ENCODE results near the gene KCNIP2. TPM values are rescaled to one million over a fixed set of nuclear protein-coding genes. Genes with fewer than 3 reads are reported as not detected.

The KCNIP2 gene
- total and polyA plus RNA-seq, 4 donors = 0.18 to 2.0 (median 0.72) TPM

DNA sequence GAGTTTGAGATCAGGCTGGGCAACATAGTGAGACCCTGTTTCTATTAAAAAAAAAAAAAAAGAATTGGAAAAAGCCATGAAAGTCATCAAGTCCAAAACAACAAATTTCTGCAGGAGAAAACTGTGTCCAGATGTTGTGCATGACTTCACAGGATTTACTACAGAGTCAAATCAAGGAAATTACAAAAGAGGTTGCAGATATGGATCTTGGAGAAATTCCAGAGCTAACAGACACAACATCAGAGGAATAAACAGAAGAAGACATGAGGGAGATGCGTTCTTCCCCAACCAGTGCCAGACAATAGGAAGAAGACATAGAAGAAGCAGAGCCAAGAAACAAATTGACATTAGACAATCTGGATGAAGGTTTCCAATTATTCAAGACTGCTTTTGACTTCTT, 24.3 kb upstream of the KCNIP2 start:
- WGBS = 26% methylated on average over 1 of the region's 1 CpG
- H3K27me3 ChIP-seq (ENCODE audit: control insufficient read depth in 4 of 4, insufficient read depth in 4 of 4, low read length in 3 of 4) = no peaks in the 10 kb centered on the region
- peaks cover 0 to 2% (median 0%) of the 10 kb centered on the region in 4 donors for H3K9me3 ChIP-seq (ENCODE audit: control insufficient read depth in 4 of 4, low read length in 3 of 4)
- DNase-seq (ENCODE audit: low spot score) = no peak
- TF ChIP-seq GABPA (IDR thresholded peaks at IDR 0.05 in 1 of 2, conservative IDR thresholded peaks at IDR 0.05 in 1 of 2) = no peak
- TF ChIP-seq, protein P1, sequence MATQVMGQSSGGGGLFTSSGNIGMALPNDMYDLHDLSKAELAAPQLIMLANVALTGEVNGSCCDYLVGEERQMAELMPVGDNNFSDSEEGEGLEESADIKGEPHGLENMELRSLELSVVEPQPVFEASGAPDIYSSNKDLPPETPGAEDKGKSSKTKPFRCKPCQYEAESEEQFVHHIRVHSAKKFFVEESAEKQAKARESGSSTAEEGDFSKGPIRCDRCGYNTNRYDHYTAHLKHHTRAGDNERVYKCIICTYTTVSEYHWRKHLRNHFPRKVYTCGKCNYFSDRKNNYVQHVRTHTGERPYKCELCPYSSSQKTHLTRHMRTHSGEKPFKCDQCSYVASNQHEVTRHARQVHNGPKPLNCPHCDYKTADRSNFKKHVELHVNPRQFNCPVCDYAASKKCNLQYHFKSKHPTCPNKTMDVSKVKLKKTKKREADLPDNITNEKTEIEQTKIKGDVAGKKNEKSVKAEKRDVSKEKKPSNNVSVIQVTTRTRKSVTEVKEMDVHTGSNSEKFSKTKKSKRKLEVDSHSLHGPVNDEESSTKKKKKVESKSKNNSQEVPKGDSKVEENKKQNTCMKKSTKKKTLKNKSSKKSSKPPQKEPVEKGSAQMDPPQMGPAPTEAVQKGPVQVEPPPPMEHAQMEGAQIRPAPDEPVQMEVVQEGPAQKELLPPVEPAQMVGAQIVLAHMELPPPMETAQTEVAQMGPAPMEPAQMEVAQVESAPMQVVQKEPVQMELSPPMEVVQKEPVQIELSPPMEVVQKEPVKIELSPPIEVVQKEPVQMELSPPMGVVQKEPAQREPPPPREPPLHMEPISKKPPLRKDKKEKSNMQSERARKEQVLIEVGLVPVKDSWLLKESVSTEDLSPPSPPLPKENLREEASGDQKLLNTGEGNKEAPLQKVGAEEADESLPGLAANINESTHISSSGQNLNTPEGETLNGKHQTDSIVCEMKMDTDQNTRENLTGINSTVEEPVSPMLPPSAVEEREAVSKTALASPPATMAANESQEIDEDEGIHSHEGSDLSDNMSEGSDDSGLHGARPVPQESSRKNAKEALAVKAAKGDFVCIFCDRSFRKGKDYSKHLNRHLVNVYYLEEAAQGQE (IDR thresholded peaks at IDR 0.05) = no peak
- TF ChIP-seq FOXA2 (IDR thresholded peaks at IDR 0.05) = no peak
- TF ChIP-seq TAF1 (conservative IDR thresholded peaks at IDR 0.05) = no peak
- TF ChIP-seq RAD21 (IDR thresholded peaks at IDR 0.05) = no peak
- TF ChIP-seq EGR1 (IDR thresholded peaks at IDR 0.05; ENCODE audit: low read depth in 2 of 2) = no peak
- no peak for TF ChIP-seq YY1 (IDR thresholded peaks at IDR 0.05)
- TF ChIP-seq, protein P2, sequence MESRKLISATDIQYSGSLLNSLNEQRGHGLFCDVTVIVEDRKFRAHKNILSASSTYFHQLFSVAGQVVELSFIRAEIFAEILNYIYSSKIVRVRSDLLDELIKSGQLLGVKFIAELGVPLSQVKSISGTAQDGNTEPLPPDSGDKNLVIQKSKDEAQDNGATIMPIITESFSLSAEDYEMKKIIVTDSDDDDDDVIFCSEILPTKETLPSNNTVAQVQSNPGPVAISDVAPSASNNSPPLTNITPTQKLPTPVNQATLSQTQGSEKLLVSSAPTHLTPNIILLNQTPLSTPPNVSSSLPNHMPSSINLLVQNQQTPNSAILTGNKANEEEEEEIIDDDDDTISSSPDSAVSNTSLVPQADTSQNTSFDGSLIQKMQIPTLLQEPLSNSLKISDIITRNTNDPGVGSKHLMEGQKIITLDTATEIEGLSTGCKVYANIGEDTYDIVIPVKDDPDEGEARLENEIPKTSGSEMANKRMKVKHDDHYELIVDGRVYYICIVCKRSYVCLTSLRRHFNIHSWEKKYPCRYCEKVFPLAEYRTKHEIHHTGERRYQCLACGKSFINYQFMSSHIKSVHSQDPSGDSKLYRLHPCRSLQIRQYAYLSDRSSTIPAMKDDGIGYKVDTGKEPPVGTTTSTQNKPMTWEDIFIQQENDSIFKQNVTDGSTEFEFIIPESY (IDR thresholded peaks at IDR 0.05) = no peak
- no peak for TF ChIP-seq FOXA1 (IDR thresholded peaks at IDR 0.05)
- TF ChIP-seq HNF4G (IDR thresholded peaks at IDR 0.05) = no peak
- TF ChIP-seq JUND (IDR thresholded peaks at IDR 0.05) = no peak
- TF ChIP-seq, protein P3, sequence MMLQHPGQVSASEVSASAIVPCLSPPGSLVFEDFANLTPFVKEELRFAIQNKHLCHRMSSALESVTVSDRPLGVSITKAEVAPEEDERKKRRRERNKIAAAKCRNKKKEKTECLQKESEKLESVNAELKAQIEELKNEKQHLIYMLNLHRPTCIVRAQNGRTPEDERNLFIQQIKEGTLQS (IDR thresholded peaks at IDR 0.05) = no peak
- TF ChIP-seq HNF4A (conservative IDR thresholded peaks at IDR 0.05) = no peak
- no peak for TF ChIP-seq NR2F2 (IDR thresholded peaks at IDR 0.05)
- TF ChIP-seq, protein P4, sequence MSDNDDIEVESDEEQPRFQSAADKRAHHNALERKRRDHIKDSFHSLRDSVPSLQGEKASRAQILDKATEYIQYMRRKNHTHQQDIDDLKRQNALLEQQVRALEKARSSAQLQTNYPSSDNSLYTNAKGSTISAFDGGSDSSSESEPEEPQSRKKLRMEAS (IDR thresholded peaks at IDR 0.05) = no peak
- TF ChIP-seq SP1 (IDR thresholded peaks at IDR 0.05) = no peak
- H3K9ac ChIP-seq (ENCODE audit: low read depth in 1 of 2, low read length in 2 of 2) = no peak overlapping the region
- no peaks in the 10 kb centered on the region for H3K4me1 ChIP-seq (ENCODE audit: control insufficient read depth in 4 of 4, insufficient read depth in 4 of 4, low read length in 3 of 4)
- H3K4me3 ChIP-seq (ENCODE audit: low read depth in 1 of 3, low read length in 3 of 3) = no peak overlapping the region
- H3K36me3 ChIP-seq (ENCODE audit: control insufficient read depth in 4 of 4, insufficient read depth in 3 of 4, low read depth in 1 of 4, low read length in 3 of 4) = peaks cover 0 to 1% (median 0%) of the 10 kb centered on the region in 4 donors
- no peak overlapping the region for H3K27ac ChIP-seq (ENCODE audit: low read depth in 1 of 2, low read length in 2 of 2)

DNA sequence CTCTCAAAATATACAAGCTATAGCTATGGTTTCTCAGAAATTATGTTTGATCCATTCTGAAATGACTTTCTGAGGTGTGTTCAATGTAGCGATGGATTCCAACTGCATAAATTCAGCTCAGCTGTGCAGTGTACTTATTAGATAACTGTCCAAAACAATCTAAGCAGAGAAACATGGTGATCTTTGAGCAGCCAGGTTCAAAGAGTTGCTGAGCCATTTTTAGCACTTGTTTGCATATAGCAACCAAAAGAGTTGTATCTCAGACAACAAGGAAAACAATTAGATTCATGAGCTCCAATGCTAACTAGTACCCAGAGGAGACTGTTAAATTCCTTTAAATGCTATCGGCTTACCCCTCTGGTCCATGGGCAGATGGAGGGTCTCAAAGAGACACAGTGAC, 15.9 kb upstream of the KCNIP2 start:
- Histone ChIP-seq H3K27me3 (ENCODE audit: control insufficient read depth in 4 of 4, insufficient read depth in 4 of 4, low read length in 3 of 4) (no peaks in the 10 kb centered on the region), H3K4me1 (ENCODE audit: control insufficient read depth in 4 of 4, insufficient read depth in 4 of 4, low read length in 3 of 4) (no peaks in the 10 kb centered on the region), H3K4me3 (ENCODE audit: low read depth in 1 of 3, low read length in 3 of 3) (no peak overlapping the region), H3K27ac (ENCODE audit: low read depth in 1 of 2, low read length in 2 of 2) (no peak overlapping the region), H3K36me3 (ENCODE audit: control insufficient read depth in 4 of 4, insufficient read depth in 3 of 4, low read depth in 1 of 4, low read length in 3 of 4) (peaks cover 0 to 2% (median 0%) of the 10 kb centered on the region in 4 donors), H3K9ac (ENCODE audit: low read depth in 1 of 2, low read length in 2 of 2) (no peak overlapping the region), H3K9me3 (ENCODE audit: control insufficient read depth in 4 of 4, low read length in 3 of 4) (peaks cover 0 to 1% (median 0%) of the 10 kb centered on the region in 4 donors)
- 96% methylated on average over 2 of the region's 2 CpGs for WGBS
- DNase-seq (ENCODE audit: low spot score) = no peak
- TF ChIP-seq, protein P5, sequence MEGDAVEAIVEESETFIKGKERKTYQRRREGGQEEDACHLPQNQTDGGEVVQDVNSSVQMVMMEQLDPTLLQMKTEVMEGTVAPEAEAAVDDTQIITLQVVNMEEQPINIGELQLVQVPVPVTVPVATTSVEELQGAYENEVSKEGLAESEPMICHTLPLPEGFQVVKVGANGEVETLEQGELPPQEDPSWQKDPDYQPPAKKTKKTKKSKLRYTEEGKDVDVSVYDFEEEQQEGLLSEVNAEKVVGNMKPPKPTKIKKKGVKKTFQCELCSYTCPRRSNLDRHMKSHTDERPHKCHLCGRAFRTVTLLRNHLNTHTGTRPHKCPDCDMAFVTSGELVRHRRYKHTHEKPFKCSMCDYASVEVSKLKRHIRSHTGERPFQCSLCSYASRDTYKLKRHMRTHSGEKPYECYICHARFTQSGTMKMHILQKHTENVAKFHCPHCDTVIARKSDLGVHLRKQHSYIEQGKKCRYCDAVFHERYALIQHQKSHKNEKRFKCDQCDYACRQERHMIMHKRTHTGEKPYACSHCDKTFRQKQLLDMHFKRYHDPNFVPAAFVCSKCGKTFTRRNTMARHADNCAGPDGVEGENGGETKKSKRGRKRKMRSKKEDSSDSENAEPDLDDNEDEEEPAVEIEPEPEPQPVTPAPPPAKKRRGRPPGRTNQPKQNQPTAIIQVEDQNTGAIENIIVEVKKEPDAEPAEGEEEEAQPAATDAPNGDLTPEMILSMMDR (IDR thresholded peaks at IDR 0.05; ENCODE audit: low read depth, low read length, missing input control) = no peak
- no peak for TF ChIP-seq TAF1 (conservative IDR thresholded peaks at IDR 0.05)
- no peak for TF ChIP-seq FOXA2 (IDR thresholded peaks at IDR 0.05)
- TF ChIP-seq, protein P2 (IDR thresholded peaks at IDR 0.05) = no peak
- TF ChIP-seq JUND (IDR thresholded peaks at IDR 0.05) = no peak
- TF ChIP-seq, protein P4 (IDR thresholded peaks at IDR 0.05) = no peak
- TF ChIP-seq HNF4A (conservative IDR thresholded peaks at IDR 0.05) = no peak
- TF ChIP-seq EGR1 (IDR thresholded peaks at IDR 0.05; ENCODE audit: low read depth in 2 of 2) = no peak
- no peak for TF ChIP-seq RXRA (IDR thresholded peaks at IDR 0.05)
- TF ChIP-seq GABPA (IDR thresholded peaks at IDR 0.05 in 1 of 2, conservative IDR thresholded peaks at IDR 0.05 in 1 of 2) = no peak
- TF ChIP-seq SP1 (IDR thresholded peaks at IDR 0.05) = no peak
- TF ChIP-seq, protein P3 (IDR thresholded peaks at IDR 0.05) = no peak
- TF ChIP-seq FOXA1 (IDR thresholded peaks at IDR 0.05) = no peak
- no peak for TF ChIP-seq RAD21 (IDR thresholded peaks at IDR 0.05)
- TF ChIP-seq HNF4G (IDR thresholded peaks at IDR 0.05) = no peak

Measured in liver (tissue), 9 donors.